Glutamatergic neuron (in vitro differentiated cells): Measurements from ENCODE around the gene SAMD15. TPM values are rescaled to one million over a fixed set of nuclear protein-coding genes. Genes with fewer than 3 reads are reported as not detected.

Experiments
- DNase-seq: peaks from one replicate; pipeline ENCODE4 v3.0.0; 2022
- H3K27ac Mint-ChIP-seq: one replicate; pipeline ENCODE4 v1.8.0; 2020; ENCODE audit warnings: mild to moderate bottlenecking, mixed read lengths, inconsistent platforms; ENCODE audit not compliant: unreplicated experiment
- H3K27me3 Mint-ChIP-seq: one replicate; pipeline ENCODE4 v1.8.0; 2020; ENCODE audit warnings: mild to moderate bottlenecking, moderate library complexity, mixed read lengths, inconsistent platforms; ENCODE audit not compliant: unreplicated experiment
- H3K36me3 Mint-ChIP-seq: one replicate; pipeline ENCODE4 v1.8.0; 2020; ENCODE audit warnings: mild to moderate bottlenecking, mixed read lengths, inconsistent platforms; ENCODE audit not compliant: unreplicated experiment
- H3K4me1 Mint-ChIP-seq: one replicate; pipeline ENCODE4 v1.8.0; 2020; ENCODE audit warnings: mild to moderate bottlenecking, low read depth, mixed read lengths, inconsistent platforms; ENCODE audit not compliant: unreplicated experiment
- H3K4me3 Mint-ChIP-seq: one replicate; pipeline ENCODE4 v1.8.0; 2020; ENCODE audit warnings: mild to moderate bottlenecking, mixed read lengths, inconsistent platforms; ENCODE audit not compliant: unreplicated experiment
- H3K9me3 Mint-ChIP-seq: one replicate; pipeline ENCODE4 v1.8.0; 2020; ENCODE audit warnings: mild to moderate bottlenecking, moderate library complexity, mixed read lengths, inconsistent platforms; ENCODE audit not compliant: unreplicated experiment
- total RNA-seq: library from RNA; stranded (reverse); fragmentation: NEBNext Ultra II Directional; extraction: Animal tissue kit (Norgen Biotek cat#: 25700); gene quantifications from one replicate; pipeline ENCODE4 v1.2.1, GENCODE V29; 2021; ENCODE audit not compliant: unreplicated experiment
- TF ChIP-seq, protein P1 (sequence below): fragments of 200-600 bp; sonication (generic); IDR thresholded peaks from one replicate; pipeline ENCODE4 v1.5.0; 2021; ENCODE audit not compliant: partially characterized antibody, unreplicated experiment

Gene SAMD15
- total RNA-seq, 1 donor from 2014 or later: 0.47 TPM

DNA sequence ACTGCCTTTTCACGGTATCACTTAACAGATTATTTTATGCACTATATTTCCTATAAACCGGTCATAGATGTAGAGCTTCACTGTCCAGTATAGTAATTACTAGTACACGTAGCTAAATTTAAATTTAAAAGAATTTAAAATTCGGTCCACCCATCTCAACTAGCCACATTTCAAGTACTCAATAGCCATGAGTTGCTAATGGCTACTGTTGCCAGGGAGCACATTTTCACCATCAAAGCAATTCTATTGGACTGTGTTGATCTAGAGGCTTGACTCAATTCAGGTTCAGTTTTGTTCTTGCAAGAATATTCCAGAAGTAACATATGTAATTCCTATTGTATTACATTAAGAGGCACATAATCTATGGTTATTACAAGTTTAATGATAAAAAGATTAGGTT, 20.3 kb upstream of the SAMD15 start:
- Mint-ChIP-seq H3K4me1 (no peaks in the 10 kb centered on the region), H3K4me3 (no peak overlapping the region), H3K9me3 (no peaks in the 10 kb centered on the region), H3K27ac (no peak overlapping the region), H3K27me3 (no peaks in the 10 kb centered on the region), H3K36me3 (no peaks in the 10 kb centered on the region)
- DNase-seq: no peak
- TF ChIP-seq, protein P1, sequence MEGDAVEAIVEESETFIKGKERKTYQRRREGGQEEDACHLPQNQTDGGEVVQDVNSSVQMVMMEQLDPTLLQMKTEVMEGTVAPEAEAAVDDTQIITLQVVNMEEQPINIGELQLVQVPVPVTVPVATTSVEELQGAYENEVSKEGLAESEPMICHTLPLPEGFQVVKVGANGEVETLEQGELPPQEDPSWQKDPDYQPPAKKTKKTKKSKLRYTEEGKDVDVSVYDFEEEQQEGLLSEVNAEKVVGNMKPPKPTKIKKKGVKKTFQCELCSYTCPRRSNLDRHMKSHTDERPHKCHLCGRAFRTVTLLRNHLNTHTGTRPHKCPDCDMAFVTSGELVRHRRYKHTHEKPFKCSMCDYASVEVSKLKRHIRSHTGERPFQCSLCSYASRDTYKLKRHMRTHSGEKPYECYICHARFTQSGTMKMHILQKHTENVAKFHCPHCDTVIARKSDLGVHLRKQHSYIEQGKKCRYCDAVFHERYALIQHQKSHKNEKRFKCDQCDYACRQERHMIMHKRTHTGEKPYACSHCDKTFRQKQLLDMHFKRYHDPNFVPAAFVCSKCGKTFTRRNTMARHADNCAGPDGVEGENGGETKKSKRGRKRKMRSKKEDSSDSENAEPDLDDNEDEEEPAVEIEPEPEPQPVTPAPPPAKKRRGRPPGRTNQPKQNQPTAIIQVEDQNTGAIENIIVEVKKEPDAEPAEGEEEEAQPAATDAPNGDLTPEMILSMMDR: no peak

DNA sequence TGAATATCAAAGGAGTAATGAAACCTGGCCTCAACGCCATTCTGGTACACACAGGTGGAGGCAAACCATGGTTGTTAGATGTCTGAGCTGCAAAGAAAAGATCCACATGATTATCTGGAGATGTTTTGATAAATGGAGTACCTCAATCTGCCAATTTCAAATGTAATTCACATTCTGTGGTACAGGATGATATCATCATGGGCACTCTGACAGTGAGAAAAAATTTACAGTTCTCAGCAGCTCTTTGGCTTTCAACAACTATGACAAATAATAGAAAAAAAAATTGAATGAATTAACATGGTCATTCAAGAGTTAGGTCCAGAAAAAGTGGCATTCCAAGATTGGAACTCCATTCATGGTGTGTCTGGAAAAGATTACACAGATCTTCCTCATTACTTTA, 17.6 kb upstream of the SAMD15 start:
- Mint-ChIP-seq H3K4me3 (no peak overlapping the region), H3K9me3 (no peaks in the 10 kb centered on the region), H3K27ac (no peak overlapping the region), H3K4me1 (no peaks in the 10 kb centered on the region), H3K27me3 (no peaks in the 10 kb centered on the region), H3K36me3 (no peaks in the 10 kb centered on the region)
- TF ChIP-seq, protein P1: no peak
- DNase-seq: no peak

DNA sequence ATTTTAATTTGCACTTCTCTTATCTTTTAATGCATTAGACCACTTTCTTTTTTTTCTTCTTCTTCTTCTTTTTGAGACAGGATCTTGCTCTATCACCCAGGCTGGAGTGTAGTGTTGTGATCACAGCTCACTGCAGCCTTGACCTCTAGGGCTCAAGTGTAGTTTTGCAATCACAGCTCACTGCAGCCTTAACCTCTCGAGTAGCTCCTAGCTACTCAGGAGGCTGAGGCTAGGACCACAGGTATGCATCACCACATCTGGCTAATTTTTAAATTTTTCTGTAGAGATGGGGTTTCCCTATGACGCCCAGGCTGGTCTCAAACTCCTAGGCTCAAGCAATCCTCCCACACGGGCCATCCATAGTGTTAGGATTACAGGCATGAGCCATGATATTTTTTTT, 13.0 kb upstream of the SAMD15 start:
- Mint-ChIP-seq H3K27ac (no peak overlapping the region), H3K9me3 (no peaks in the 10 kb centered on the region), H3K27me3 (no peaks in the 10 kb centered on the region), H3K4me3 (no peak overlapping the region), H3K36me3 (no peaks in the 10 kb centered on the region), H3K4me1 (no peaks in the 10 kb centered on the region)
- TF ChIP-seq, protein P1: no peak
- no peak for DNase-seq

DNA sequence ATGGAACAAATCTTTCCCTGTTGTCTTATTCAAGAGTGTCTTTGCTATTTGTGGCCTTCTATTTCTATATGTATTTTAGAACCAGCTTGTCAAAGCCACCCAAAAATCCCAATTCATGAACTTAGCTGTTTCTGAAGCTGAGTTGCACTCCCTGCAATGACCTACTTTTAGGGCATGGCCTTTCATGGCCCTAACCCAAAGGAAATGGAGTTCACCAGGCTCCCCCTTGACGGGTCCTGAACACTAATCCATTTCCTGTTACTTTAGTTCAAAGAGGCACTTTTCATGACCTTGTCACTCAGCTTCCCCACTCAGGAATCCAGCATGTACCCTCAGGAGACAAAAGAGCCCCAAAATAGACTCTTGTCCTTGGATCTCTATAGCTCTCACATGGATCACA, 7.9 kb upstream of the SAMD15 start:
- Mint-ChIP-seq H3K27ac (no peak overlapping the region), H3K9me3 (no peaks in the 10 kb centered on the region), H3K27me3 (no peaks in the 10 kb centered on the region), H3K4me1 (peaks cover 4% of the 10 kb centered on the region), H3K36me3 (no peaks in the 10 kb centered on the region), H3K4me3 (no peak overlapping the region)
- no peak for DNase-seq
- TF ChIP-seq, protein P1: no peak

DNA sequence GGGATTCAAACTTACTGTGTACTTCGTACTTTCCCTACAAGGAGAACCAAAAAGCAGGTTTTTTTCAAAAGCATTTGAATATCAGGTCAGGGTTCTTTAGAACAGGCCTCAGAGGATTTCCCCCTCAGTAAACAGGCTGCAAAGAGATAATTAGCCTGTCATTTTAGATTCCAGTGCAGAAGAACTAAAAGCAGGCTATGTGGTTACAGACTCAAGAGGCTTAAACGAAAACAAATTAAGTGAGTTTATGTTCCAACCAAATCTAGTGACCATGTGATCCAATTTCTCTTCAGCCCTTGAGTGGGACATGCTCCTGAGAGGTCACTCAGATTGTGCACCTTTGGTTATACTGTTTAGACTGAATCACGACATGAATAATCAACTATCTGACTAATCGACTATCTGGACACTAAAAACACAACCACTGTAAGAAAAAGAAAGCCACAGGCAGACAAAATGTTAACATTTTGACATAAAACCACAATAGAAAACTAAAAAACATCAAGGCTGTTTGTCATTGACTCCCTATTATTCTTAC, 4.8 kb upstream of the SAMD15 start:
- no peaks in the 10 kb centered on the region for H3K36me3 Mint-ChIP-seq
- no peaks in the 10 kb centered on the region for H3K9me3 Mint-ChIP-seq

More for the DNA sequence above, 4.8 kb upstream of the SAMD15 start:
- DNase-seq: no peak
- H3K27me3 Mint-ChIP-seq: no peaks in the 10 kb centered on the region
- H3K4me3 Mint-ChIP-seq: no peak overlapping the region
- no peak overlapping the region for H3K27ac Mint-ChIP-seq
- peaks cover 8% of the 10 kb centered on the region for H3K4me1 Mint-ChIP-seq
- TF ChIP-seq, protein P1: no peak
